GM18868 (cell line): Measurements from ENCODE around the gene PDE1C.
A peak's percentile ranks its signal among the peaks of the same experiment; 100 is the strongest.

Source experiments
- ATAC-seq: cut with Tn5 transposase; IDR thresholded peaks from one replicate; pipeline ENCODE4 v1.9.1; 2021; ENCODE audit warnings: mild to moderate bottlenecking, moderate library complexity; ENCODE audit not compliant: unreplicated experiment

PDE1C gene

DNA sequence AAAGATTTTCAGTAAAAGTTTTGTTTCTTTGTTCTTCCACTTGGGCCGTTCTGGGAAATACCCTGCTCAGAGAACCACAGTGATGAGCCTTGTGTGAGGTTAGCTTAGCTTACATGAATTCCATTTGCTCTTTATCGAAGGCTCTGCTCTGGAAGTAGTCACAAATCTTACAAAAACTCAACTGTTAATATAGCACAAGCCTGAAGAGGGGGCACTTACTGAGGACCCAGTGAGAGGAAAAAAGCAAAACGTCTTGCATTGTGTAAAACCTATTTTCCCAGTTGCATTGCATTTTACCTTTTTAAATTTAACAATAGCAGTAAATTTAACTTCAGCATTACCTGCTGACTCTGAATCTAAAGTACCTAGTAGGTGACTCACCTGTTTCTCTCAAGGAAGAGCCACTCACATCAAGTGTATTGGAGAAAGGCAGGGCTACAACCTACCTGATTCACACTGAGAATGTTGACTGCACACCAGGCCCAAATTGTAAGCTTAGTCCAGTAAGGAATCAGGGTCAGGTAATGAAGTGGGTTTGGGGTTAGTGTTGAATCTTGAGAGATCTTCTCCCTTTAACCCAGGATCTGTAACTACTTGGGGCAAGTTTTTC lies 340.9 kb downstream of the PDE1C start:
- no peak for ATAC-seq

DNA sequence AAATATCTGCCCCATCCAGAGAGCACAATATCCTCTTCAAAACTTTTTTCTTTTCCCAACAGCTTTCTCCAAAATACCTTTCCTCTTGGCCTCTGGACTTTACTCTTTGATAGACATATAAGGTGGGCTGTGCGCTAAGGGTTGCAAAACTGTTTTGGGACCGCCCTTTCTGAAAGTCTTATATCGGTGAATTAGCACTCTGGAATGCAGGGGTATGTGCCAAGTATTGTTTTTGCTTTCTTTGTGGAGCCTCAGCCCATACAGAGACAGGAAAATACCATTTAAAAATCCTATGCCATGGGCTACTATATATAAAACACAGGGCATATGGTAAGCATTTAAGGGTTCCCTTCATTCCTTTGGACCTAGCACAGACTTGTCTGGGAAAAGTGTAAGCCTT lies 345.5 kb downstream of the PDE1C start:
- ATAC-seq: no peak

DNA sequence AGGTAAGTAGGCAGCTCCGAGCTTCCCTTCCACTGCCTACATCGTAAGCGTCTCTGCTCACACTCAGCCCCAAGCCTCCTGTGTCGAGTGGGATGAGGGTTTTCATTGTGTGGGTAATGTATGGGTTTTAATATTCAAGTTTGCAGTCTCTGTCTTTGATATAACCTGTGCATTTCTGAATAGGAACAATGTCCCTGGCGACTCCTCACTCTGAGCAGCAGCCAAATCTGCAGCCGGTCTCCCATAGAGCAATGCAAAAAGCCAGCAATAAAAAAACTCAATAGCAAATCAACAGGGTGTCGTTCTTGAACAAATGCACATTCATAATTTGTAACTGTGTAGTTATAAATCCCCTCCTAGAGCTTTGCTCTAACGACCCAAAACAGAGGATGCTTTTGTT lies 349.8 kb downstream of the PDE1C start:
- ATAC-seq: no peak

DNA sequence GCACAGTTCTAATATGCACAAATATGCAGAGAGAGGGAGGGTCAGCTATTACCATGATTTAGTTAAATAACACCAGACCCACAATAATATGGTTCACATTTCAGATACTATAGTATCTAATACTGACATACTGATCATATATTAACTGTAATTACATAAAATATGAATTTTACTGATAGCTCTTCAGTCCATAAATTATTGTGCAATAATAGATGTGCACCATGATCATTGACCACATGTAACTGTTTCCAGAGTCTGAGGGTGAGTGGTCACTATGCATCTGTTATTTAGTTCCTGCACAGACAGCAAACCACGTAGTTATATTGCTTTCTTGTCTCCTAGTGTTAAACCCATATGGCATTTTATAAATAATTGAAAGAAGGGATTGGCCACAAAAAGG lies 353.9 kb downstream of the PDE1C start:
- ATAC-seq: no peak

DNA sequence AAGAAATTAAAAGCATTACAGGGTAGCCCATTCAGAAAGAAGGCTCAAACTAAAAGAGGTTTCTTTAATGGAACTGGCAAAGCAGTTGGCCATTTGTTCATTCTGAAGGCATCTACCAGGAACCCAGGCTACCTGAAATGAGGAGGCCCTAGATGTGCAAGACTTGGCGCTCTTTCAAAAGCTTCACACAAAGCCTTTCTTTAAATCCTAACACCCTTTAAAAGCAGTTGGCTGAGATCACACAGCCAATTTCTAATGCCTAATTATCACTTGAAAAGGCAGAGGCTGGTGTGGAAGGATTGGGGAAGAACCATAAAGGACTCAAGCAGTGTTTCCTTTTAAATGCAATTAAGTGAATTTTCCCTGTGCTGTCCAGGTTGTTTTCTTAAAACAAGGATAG lies 360.0 kb downstream of the PDE1C start:
- ATAC-seq: no peak

DNA sequence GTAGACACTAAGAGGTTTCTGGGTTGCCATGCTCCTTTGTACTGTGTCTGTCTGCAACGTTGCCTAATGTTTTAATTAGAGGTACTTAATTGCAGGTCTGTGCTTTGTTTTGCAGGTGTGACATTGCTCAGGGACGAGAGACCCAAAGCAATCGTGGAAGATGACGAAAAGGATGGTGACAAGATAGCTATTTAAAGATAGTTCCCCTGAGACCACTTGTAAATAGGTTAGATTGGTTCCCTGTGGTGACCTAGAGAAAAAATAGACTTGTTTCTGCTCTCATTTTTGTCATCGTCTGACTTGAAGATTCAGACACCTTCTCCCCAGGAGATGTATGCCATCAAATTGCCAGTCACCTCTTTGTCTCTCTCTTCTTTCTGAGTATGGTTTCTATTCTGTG lies 363.1 kb downstream of the PDE1C start:
- ATAC-seq: peak; percentile 33

DNA sequence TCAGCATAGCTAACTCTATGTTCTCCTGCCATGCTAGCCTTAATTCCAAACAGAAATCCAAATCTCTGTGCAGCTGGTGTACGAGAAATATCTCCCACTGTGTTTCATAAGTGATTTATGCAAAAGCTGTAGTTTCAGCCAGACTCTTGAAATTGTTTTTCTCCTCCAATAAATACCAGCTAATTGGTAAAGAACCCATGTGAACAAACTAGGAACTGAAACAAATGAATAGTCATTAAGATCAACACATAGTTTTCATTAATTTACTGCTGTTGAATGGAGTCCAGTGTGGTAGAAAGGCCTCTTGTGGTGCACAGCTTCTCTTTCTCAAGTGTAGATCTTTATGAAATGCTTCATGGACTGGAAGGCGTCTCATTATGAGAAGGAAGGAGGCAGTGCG lies 364.8 kb downstream of the PDE1C start:
- ATAC-seq: peak; percentile 69

DNA sequence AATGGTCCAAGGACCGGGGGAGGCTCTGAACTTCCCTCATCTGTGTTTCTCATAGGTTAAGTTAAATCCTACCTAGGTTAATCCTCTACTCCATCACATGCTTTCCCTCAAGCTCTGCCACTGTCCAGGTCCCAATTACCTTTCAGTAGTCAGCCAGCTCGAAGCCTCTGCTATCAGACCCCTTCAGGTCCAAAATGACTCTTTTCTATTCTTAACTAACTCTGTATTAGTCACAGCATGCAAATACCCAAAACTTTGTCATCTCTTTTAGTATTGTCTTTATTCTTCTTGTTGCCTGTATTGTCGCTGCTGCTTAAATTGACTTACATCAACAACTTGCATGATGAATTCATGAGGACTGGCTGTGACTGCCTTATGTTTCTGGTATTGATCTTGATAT lies 367.9 kb downstream of the PDE1C start:
- ATAC-seq: no peak
